ENCODE data around the gene ROCK2.
"Not testable (repeated sequence)": the region's sequence is repeated elsewhere in the genome, so short reads cannot be mapped to it uniquely, and the experiment has no call there.

Gene ROCK2

DNA sequence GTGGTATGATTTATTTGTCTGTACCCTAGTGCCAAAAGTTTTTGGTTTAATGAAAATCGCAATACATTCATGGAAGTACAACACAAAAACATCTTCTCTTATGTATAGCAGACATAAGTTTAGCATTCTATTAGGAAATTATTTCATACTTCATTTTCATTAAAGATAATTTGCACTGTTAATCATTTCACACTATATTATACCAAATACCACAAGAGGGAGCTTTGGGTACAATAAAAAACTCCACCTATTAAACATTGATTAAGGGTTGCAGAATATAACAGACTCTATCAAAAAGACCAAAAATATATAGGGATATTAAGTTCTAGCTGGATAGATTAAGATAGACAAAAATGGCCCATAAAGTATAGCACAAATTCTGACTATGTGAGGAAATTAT is 110.1 kb downstream of the ROCK2 start:
- DNase-seq (ENCODE audit: low spot score): no peak
- TF ChIP-seq, protein P1, sequence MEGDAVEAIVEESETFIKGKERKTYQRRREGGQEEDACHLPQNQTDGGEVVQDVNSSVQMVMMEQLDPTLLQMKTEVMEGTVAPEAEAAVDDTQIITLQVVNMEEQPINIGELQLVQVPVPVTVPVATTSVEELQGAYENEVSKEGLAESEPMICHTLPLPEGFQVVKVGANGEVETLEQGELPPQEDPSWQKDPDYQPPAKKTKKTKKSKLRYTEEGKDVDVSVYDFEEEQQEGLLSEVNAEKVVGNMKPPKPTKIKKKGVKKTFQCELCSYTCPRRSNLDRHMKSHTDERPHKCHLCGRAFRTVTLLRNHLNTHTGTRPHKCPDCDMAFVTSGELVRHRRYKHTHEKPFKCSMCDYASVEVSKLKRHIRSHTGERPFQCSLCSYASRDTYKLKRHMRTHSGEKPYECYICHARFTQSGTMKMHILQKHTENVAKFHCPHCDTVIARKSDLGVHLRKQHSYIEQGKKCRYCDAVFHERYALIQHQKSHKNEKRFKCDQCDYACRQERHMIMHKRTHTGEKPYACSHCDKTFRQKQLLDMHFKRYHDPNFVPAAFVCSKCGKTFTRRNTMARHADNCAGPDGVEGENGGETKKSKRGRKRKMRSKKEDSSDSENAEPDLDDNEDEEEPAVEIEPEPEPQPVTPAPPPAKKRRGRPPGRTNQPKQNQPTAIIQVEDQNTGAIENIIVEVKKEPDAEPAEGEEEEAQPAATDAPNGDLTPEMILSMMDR (IDR thresholded peaks at IDR 0.05; ENCODE audit: extremely low read depth, missing control alignments): no peak

DNA sequence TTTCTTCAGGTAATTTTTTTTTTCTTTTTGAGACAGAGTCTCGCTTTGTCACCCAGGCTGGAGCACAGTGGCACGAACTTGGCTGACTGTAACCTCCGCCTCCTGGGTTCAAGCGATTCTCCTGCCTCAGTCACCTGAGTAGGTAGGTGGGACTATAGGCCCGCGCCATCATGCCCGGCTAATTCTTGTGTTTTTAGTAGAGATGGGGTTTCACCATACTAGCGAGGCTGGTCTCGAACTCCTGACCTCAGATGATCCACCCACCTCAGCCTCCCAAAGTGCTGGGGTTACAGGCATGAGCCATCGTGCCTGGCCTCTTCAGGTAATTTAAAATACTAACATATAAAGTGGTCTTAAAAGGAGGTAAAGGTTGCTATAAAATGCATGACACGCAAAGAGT is 113.2 kb downstream of the ROCK2 start:
- DNase-seq (ENCODE audit: low spot score): not testable (repeated sequence)

DNA sequence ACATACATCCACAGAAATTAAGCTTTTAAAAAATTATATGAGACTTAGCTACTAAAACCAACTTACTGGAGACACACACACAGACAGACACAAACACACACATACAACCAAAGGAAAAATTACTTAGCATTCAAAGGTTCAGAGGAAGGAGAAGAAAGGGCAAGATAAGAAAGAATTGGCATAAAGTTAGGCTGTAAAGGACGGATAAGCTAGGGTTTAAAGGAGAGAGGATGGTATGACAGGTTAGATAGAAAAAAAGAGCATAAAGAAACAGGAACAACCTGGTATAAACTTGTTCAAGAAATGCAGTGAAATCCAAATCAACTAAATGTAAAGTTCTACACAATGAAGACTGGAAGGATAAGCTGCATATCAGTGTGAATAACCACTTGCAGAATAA is 115.7 kb downstream of the ROCK2 start:
- DNase-seq (ENCODE audit: low spot score): no peak
- TF ChIP-seq, protein P1 (IDR thresholded peaks at IDR 0.05; ENCODE audit: extremely low read depth, missing control alignments): no peak

DNA sequence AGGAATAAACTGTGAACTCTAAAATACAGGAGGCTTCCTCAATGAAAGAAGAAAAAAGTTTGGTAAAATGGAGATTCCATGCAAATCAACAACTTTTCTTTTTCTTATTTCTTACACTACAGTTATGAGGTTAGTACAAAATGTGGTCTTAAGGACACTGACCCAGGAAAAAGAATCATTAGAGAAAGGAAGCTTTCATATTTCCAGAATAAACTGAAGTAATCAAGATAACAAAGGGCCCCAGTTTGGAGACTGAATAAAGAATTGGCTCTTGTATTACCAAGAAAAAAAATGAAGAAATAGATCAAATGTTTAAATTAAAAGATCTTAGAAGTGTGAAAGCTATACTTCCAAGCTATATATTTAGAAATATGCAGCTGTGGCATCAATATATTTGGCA is 116.8 kb downstream of the ROCK2 start:
- TF ChIP-seq, protein P1 (IDR thresholded peaks at IDR 0.05; ENCODE audit: extremely low read depth, missing control alignments): no peak

DNA sequence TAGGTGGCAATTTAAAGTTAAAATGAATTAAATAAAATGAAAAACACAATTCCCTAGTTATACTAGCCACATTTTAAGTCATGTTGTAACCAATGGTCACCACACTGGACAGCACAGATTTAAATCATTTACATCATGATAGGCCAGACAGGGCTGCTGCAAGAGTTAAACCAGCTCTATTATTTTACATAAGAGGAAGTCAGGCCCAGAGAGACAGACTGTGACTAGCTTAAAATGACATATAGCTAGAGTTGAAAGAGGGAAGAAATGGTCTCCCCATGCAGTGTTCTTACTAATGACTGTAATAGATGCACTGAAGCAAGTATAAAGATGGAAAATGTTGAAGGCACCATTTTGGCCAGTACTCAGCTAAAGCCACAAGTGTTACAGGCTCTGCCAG is 119.5 kb downstream of the ROCK2 start:
- TF ChIP-seq, protein P1 (IDR thresholded peaks at IDR 0.05; ENCODE audit: extremely low read depth, missing control alignments): no peak
- no peak for DNase-seq (ENCODE audit: low spot score)

More for the DNA sequence above, 116.8 kb downstream of the ROCK2 start:
- no peak for DNase-seq (ENCODE audit: low spot score)

DNA sequence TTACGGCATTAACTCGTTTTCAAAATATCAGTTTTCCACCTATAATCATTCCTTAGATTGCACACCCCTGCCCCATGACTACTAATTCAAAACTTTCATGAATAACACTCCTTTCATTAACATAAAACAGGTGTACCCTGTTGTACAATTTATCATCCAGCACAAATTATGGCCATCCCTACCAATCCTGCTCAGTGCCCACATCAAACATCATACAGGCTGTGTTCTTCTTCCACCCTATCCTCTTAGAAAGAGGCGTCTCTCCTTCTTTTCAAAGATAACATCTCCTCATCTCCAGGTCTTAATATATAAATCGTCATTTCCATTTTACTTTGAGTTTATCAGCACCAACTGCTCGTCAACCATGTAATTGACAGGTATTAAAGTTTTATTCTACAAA is 121.6 kb downstream of the ROCK2 start:
- no peak for DNase-seq (ENCODE audit: low spot score)
- TF ChIP-seq, protein P1 (IDR thresholded peaks at IDR 0.05; ENCODE audit: extremely low read depth, missing control alignments): no peak

DNA sequence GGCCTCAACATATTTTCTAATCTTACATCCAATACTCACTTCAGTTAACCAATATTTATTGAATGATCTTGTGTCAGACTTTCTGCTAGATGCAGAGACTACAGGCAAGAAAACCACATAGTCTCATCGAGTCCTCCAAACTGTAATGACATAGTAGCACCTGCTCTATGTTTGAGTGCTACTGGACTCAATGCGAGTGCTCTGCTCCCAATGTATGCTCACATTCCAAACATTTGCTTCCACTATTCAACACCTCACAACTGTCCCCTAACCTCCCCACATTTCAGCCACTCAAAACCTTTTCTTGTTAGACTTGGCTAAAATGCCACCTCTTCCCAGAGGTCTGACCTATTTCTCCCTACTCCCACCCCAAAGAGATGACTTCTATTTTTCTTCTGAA is 124.0 kb downstream of the ROCK2 start:
- TF ChIP-seq, protein P1 (IDR thresholded peaks at IDR 0.05; ENCODE audit: extremely low read depth, missing control alignments): no peak
- DNase-seq (ENCODE audit: low spot score): no peak

DNA sequence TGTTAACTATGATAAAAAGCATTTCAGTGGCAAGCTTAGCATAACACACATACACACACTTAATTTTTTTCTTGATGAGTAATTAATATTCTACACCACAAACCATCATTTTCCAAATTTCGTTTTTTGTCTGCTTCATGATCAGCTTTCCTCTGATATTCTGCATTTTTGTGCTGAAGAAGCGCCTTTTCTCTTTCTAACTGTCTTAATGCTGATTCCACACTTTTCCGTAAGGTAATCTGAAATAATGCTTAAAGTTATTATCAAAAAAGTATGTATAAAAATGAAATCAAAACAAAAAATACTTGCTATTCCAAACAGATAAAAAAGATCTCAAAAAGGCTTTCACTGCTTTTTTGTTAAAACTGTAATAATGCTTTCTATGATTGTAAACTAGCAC is 129.0 kb downstream of the ROCK2 start:
- DNase-seq (ENCODE audit: low spot score): no peak
- TF ChIP-seq, protein P1 (IDR thresholded peaks at IDR 0.05; ENCODE audit: extremely low read depth, missing control alignments): no peak

Measured in GM20000 (cell line).